Measurements from ENCODE around the gene CDKAL1. TPM values are rescaled to one million over a fixed set of nuclear protein-coding genes. Genes with fewer than 3 reads are reported as not detected.

Gene CDKAL1
- total and polyA plus RNA-seq, 10 of the 15 experiments (the other 5 are each of a cell fraction or from before 2014, with no cell fraction given), result 10.7 to 26.9 (median 17.3) TPM

GRCh38 chr6:20791074-20791473, 256.8 kb downstream of the CDKAL1 start (continued):
- TF ChIP-seq REST (IDR thresholded peaks at IDR 0.05; ENCODE audit: low read depth, low read length) (no peak), BCL3 (IDR thresholded peaks at IDR 0.05; ENCODE audit: borderline replicate concordance, insufficient read depth, low read depth, low read length, poor library complexity, severe bottlenecking) (no peak), RELB (IDR thresholded peaks at IDR 0.05; ENCODE audit: low read depth) (no peak), SMARCA5 (IDR thresholded peaks at IDR 0.05) (no peak), NRF1 (conservative IDR thresholded peaks at IDR 0.05; ENCODE audit: low read depth, low read length) (no peak), ETV6 (conservative IDR thresholded peaks at IDR 0.05 in 1 of 2, IDR thresholded peaks at IDR 0.05 in 1 of 2; ENCODE audit: borderline replicate concordance in 1 of 2, low read depth in 1 of 2) (no peak), ESRRA (IDR thresholded peaks at IDR 0.05; ENCODE audit: low read length) (no peak), GABPA (IDR thresholded peaks at IDR 0.05; ENCODE audit: low read depth) (no peak), PBX3 (IDR thresholded peaks at IDR 0.05; ENCODE audit: insufficient replicate concordance, low read depth, low read length) (no peak), FOS (IDR thresholded peaks at IDR 0.05; ENCODE audit: borderline replicate concordance, extremely low read depth, insufficient read length) (no peak), MTA2 (IDR thresholded peaks at IDR 0.05; ENCODE audit: low read depth) (peak; percentile 86; the same call in 1 of the 2 replicates), CREB1 (IDR thresholded peaks at IDR 0.05; ENCODE audit: low read depth) (0 out of 2 replicates have a peak, but pooled peaks have one; percentile 23), SUPT20H (IDR thresholded peaks at IDR 0.05; ENCODE audit: borderline replicate concordance, control insufficient read depth, low read depth, low read length) (no peak), NFYA (IDR thresholded peaks at IDR 0.05; ENCODE audit: borderline replicate concordance, low read depth, low read length) (no peak), PRDM15 (CRISPR knock-in tag; IDR thresholded peaks at IDR 0.05) (no peak), ZNF384 (IDR thresholded peaks at IDR 0.05; ENCODE audit: borderline replicate concordance, low read depth, low read length) (peak; percentile 28; the same call in 1 of the 2 replicates), YY1 (IDR thresholded peaks at IDR 0.05; ENCODE audit: low read depth, low read length) (no peak), FOXK2 (IDR thresholded peaks at IDR 0.05) (no peak)
